H1 (cell line): ENCODE results near the gene TNC. TPM values are rescaled to one million over a fixed set of nuclear protein-coding genes. Genes with fewer than 3 reads are reported as not detected.

Experiments used
- BCL11A ChIP-seq, 2 experiments: IDR thresholded peaks; one replicate each; pipeline ENCODE4 v1.6.1; 2011; ENCODE audit warnings: low read depth in 2 of 2, low read length in 2 of 2, mild to moderate bottlenecking in 2 of 2
- CHD7 ChIP-seq: fragments of 300-600 bp; sonication (generic); IDR thresholded peaks from 2 replicates; pipeline ENCODE4 v1.7.1; 2012; ENCODE audit warnings: low read length, moderate library complexity, mild to moderate bottlenecking, inconsistent platforms; ENCODE audit not compliant: insufficient replicate concordance
- SAP30 ChIP-seq: fragments of 300-600 bp; sonication (generic); IDR thresholded peaks from 2 replicates; pipeline ENCODE4 v1.7.1; 2012; ENCODE audit warnings: low read length, moderate library complexity, mild to moderate bottlenecking, inconsistent platforms; ENCODE audit not compliant: insufficient read depth, insufficient replicate concordance
- SIN3A ChIP-seq, 2 experiments: IDR thresholded peaks in 1 of 2; conservative IDR thresholded peaks in 1 of 2; 2 replicates each; pipeline ENCODE4 v1.6.1; 2011 to 2012; ENCODE audit warnings: low read length in 2 of 2, improper control_type of control experiment in 1 of 2, low read depth in 1 of 2, mild to moderate bottlenecking in 1 of 2
- polyA plus RNA-seq, 7 experiments: library from polyadenylated mRNA; depleted of rRNA in 3 of 7; stranded (reverse) in 5 of 7; unstranded in 2 of 7; fragments of >200 nt in 5 of 7; fragments of 200-250 nt in 2 of 7; gene quantifications; 1 replicate in 5 of 7; 2 replicates in 1 of 7; 4 replicates in 1 of 7; pipeline versions ENCODE4 v1.2.1 to v1.2.3, GENCODE V29; 2011 to 2013; ENCODE audit warnings: missing spikeins in 2 of 7, mixed read lengths in 2 of 7
- total RNA-seq: library from RNA; stranded (reverse); fragmentation: NEBNext Ultra II Directional; extraction: Animal tissue kit (Norgen Biotek cat#: 25700); gene quantifications from 2 replicates; pipeline ENCODE4 v1.2.1, GENCODE V29; 2021

The TNC gene
- total and polyA plus RNA-seq, 2 of the 8 experiments (the other 6 are each of a cell fraction or from before 2014, with no cell fraction given): 6.2 to 11.4 TPM

- TF ChIP-seq CHD7: no peak
- no peak for TF ChIP-seq BCL11A (IDR thresholded peaks at IDR 0.05; ENCODE audit: low read depth in 2 of 2, low read length in 2 of 2)
- TF ChIP-seq SIN3A (conservative IDR thresholded peaks at IDR 0.05 in 1 of 2, IDR thresholded peaks at IDR 0.05 in 1 of 2; ENCODE audit: low read depth in 1 of 2, low read length in 2 of 2): no peak
- TF ChIP-seq SAP30: no peak
These were observed 26.7 kb upstream of the TNC start (continued) for GRCh38 chr9:115144706-115145105.
